Activated naive CD8-positive, alpha-beta T cell treated with anti-CD3 and anti-CD28 coated beads for 36 hours (primary cell): Measurements from ENCODE around the gene SLC39A10. TPM values are rescaled to one million over a fixed set of nuclear protein-coding genes. Genes with fewer than 3 reads are reported as not detected.
A peak's percentile ranks its signal among the peaks of the same experiment; 100 is the strongest.
"Not testable (repeated sequence)": the region's sequence is repeated elsewhere in the genome, so short reads cannot be mapped to it uniquely, and the experiment has no call there.

Experiments
- DNase-seq: peaks from one replicate; pipeline ENCODE4 v3.0.0; 2021
- H3K27ac Mint-ChIP-seq: one replicate; pipeline ENCODE4 v1.8.0; 2022; ENCODE audit warnings: mild to moderate bottlenecking, moderate library complexity, mixed read lengths
- H3K27me3 Mint-ChIP-seq: one replicate; pipeline ENCODE4 v1.8.0; 2022; ENCODE audit warnings: mild to moderate bottlenecking, mixed read lengths
- H3K36me3 Mint-ChIP-seq: one replicate; pipeline ENCODE4 v1.8.0; 2021; ENCODE audit warnings: mild to moderate bottlenecking, mixed read lengths
- H3K4me1 Mint-ChIP-seq: one replicate; pipeline ENCODE4 v1.8.0; 2021; ENCODE audit warnings: mixed read lengths
- H3K4me3 Mint-ChIP-seq: one replicate; pipeline ENCODE4 v1.8.0; 2022; ENCODE audit warnings: mild to moderate bottlenecking, moderate library complexity, mixed read lengths
- H3K9me3 Mint-ChIP-seq: one replicate; pipeline ENCODE4 v1.8.0; 2022; ENCODE audit warnings: mixed read lengths
- total RNA-seq, 2 experiments: library from RNA; stranded (reverse); gene quantifications; one replicate each; pipeline ENCODE4 v1.2.3, GENCODE V29; 2021

The SLC39A10 gene
- total RNA-seq, 2 experiments from 2014 or later: 21.2 to 23.4 TPM

- no peak overlapping the region for H3K4me3 Mint-ChIP-seq
- no peak for DNase-seq
- no peak overlapping the region for H3K27ac Mint-ChIP-seq
- H3K9me3 Mint-ChIP-seq: no peaks in the 10 kb centered on the region
- H3K27me3 Mint-ChIP-seq: no peaks in the 10 kb centered on the region
- H3K36me3 Mint-ChIP-seq: no peaks in the 10 kb centered on the region
- H3K4me1 Mint-ChIP-seq: peaks cover 5% of the 10 kb centered on the region
These were observed 20.1 kb upstream of the SLC39A10 start for GRCh38 chr2:195636890-195637289.

- DNase-seq: no peak
- H3K9me3 Mint-ChIP-seq: no peaks in the 10 kb centered on the region
- H3K27me3 Mint-ChIP-seq: no peaks in the 10 kb centered on the region
- no peak overlapping the region for H3K4me3 Mint-ChIP-seq
- no peak overlapping the region for H3K27ac Mint-ChIP-seq
- H3K36me3 Mint-ChIP-seq: no peaks in the 10 kb centered on the region
- H3K4me1 Mint-ChIP-seq: peaks cover 2% of the 10 kb centered on the region
These were observed 18.3 kb upstream of the SLC39A10 start for GRCh38 chr2:195638750-195639149.

DNA sequence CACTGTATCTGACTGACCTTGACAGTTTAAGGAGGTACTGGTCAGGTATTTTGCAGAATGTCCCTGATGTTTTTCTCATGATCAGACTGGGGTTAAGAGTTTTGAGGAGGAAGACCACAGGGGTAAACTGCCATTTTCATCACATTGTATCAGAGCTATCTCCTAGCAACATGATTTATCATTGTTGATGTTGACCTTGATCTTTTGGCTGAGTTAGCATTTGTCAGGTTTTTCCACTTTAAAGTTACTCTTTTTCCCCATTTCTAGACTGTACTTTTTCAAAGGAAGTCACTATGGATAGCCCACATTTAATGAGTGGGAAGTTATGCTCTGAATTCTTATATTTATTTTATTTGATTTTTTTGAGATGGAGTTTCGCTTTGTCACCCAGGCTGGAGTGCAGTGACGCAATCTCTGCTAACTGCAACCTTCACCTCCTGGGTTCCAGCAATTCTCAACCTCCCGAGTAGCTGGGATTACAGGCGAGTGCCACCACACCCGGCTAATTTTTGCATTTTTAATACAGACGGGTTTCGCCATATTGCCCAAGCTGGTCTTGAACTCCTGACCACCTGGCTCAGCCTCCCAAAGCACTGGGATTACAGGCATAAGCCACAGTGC is 17.7 kb upstream of the SLC39A10 start:
- H3K4me3 Mint-ChIP-seq: no peak overlapping the region
- no peaks in the 10 kb centered on the region for H3K27me3 Mint-ChIP-seq
- DNase-seq: no peak
- no peaks in the 10 kb centered on the region for H3K9me3 Mint-ChIP-seq
- no peak overlapping the region for H3K27ac Mint-ChIP-seq
- H3K36me3 Mint-ChIP-seq: no peaks in the 10 kb centered on the region
- H3K4me1 Mint-ChIP-seq: peaks cover 2% of the 10 kb centered on the region

DNA sequence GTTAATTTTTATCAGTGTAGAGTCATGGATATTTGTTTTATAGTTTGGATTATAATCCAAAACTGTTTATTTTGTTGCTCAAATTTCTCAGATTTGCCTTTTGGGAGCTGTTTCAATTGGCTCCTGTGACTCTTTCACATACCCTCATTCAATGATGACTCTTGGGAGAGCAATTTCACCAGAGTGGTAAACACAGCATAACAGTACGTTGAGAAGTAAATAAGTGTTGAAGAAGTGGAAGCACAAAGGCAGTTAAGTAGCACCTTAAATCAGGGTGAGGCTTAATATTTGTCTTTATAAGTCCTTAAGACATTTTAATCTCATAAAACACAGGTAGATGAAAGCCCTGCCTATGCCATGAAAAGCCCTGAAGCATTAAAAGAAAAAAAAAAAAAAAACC is 17.1 kb upstream of the SLC39A10 start:
- no peaks in the 10 kb centered on the region for H3K27me3 Mint-ChIP-seq
- no peak overlapping the region for H3K4me3 Mint-ChIP-seq
- H3K4me1 Mint-ChIP-seq: peaks cover 2% of the 10 kb centered on the region
- DNase-seq: no peak
- no peaks in the 10 kb centered on the region for H3K9me3 Mint-ChIP-seq
- H3K27ac Mint-ChIP-seq: no peak overlapping the region
- H3K36me3 Mint-ChIP-seq: no peaks in the 10 kb centered on the region

GRCh38 chr2:195642027-195642678 is 14.9 kb upstream of the SLC39A10 start:
- no peak overlapping the region for H3K27ac Mint-ChIP-seq
- no peak overlapping the region for H3K4me3 Mint-ChIP-seq
- no peaks in the 10 kb centered on the region for H3K27me3 Mint-ChIP-seq
- no peaks in the 10 kb centered on the region for H3K36me3 Mint-ChIP-seq
- DNase-seq: no peak
- H3K9me3 Mint-ChIP-seq: no peaks in the 10 kb centered on the region
- peaks cover 5% of the 10 kb centered on the region for H3K4me1 Mint-ChIP-seq

DNA sequence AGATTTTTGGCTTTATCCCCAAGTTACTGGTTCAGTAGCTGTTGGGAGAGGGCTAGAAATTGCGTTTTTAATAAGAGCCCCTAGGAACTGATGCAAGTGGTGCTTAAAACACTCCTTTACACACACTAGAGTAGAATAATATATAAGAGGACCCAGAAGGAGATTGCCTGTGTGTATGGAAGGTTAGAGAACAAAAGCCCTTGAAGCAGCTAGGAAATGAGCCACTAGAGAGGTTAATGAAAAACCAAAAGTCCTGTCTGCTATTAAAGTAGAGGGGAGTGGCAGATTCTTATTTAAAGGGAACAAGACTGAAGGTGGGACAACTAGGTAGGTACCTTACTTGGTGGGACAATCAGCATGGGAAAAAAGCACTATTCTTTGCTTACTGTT is 14.4 kb upstream of the SLC39A10 start:
- Mint-ChIP-seq H3K36me3 (no peaks in the 10 kb centered on the region), H3K4me1 (peaks cover 5% of the 10 kb centered on the region), H3K4me3 (no peak overlapping the region), H3K27me3 (no peaks in the 10 kb centered on the region), H3K9me3 (no peaks in the 10 kb centered on the region), H3K27ac (no peak overlapping the region)
- DNase-seq: no peak

GRCh38 chr2:195644708-195645107 is 12.3 kb upstream of the SLC39A10 start:
- H3K27me3 Mint-ChIP-seq, H3K27ac Mint-ChIP-seq, H3K9me3 Mint-ChIP-seq, DNase-seq, H3K36me3 Mint-ChIP-seq, H3K4me3 Mint-ChIP-seq: not testable (repeated sequence)
- peaks cover 13% of the 10 kb centered on the region for H3K4me1 Mint-ChIP-seq

DNA sequence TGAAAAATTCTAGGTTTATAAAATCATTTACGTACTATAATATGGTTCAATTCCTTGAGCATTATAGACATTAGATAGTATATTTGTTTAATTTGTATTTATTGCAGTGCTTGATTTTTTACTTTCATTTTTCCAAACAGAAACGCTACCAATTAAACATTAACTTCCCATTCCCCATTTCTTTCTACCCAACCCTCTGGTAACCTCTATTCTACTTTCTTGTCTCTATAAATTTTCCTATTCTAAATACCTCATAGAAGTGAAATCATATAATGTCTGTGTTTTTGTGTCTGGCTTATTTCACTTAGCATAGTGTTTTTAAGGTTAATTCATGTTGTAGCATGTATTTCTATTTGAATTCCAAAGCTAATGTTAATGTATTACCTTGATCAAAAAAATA is 11.6 kb upstream of the SLC39A10 start:
- peaks cover 3% of the 10 kb centered on the region for H3K36me3 Mint-ChIP-seq
- no peaks in the 10 kb centered on the region for H3K27me3 Mint-ChIP-seq
- peaks cover 17% of the 10 kb centered on the region for H3K4me1 Mint-ChIP-seq
- no peak overlapping the region for H3K4me3 Mint-ChIP-seq
- peak overlapping the region; percentile 61 for H3K27ac Mint-ChIP-seq
- no peak for DNase-seq
- peaks cover 3% of the 10 kb centered on the region for H3K9me3 Mint-ChIP-seq

DNA sequence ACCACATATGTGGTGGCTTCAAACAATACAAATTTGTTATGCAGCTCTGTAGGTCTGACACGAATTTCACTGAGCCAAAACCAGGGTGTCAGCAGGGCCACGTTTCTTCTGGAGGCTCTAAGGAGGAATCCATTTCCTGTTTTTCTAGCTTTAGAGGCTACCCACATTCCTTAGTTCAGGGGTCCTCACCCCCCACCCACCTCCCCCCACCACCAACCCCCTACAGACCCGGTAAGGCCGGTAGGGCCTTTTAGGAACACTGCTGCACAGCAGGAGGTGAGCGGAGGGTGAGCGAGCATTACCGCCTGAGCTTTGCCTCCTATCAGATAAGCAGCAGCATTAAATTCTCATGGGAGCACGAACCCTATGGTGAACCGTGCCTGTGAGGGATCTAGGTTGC is 10.6 kb upstream of the SLC39A10 start:
- peaks cover 3% of the 10 kb centered on the region for H3K9me3 Mint-ChIP-seq
- H3K4me1 Mint-ChIP-seq: peaks cover 17% of the 10 kb centered on the region
- no peak overlapping the region for H3K27ac Mint-ChIP-seq
- H3K36me3 Mint-ChIP-seq: peaks cover 3% of the 10 kb centered on the region
- DNase-seq: no peak
- no peaks in the 10 kb centered on the region for H3K27me3 Mint-ChIP-seq
- no peak overlapping the region for H3K4me3 Mint-ChIP-seq

GRCh38 chr2:195647302-195647701 is 9.7 kb upstream of the SLC39A10 start:
- no peak overlapping the region for H3K4me3 Mint-ChIP-seq
- peaks cover 3% of the 10 kb centered on the region for H3K9me3 Mint-ChIP-seq
- H3K27me3 Mint-ChIP-seq: no peaks in the 10 kb centered on the region
- no peak for DNase-seq
- H3K27ac Mint-ChIP-seq: no peak overlapping the region
- peaks cover 3% of the 10 kb centered on the region for H3K36me3 Mint-ChIP-seq
- peaks cover 17% of the 10 kb centered on the region for H3K4me1 Mint-ChIP-seq

- H3K27me3 Mint-ChIP-seq, H3K9me3 Mint-ChIP-seq, H3K27ac Mint-ChIP-seq: not testable (repeated sequence)
These were observed 8.7 kb upstream of the SLC39A10 start for GRCh38 chr2:195648370-195648769.

DNA sequence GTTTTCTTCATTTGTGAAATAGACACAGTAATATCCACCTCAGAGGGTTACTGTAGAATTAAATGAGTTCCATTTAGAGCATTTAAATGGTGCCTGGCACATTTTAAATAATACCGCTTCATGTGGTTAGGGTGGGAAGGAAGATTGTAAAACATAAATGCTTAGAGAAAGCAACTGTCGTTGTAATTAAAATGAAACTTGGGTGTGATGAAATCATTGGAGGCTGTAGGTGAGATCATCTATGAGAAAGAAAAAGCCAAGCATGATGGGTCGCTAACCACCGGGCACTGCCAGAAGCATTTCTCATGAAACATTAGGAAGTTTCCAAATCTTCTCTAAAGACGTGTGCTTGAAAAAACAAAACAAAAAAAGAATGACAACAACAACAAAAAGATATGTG is 8.2 kb upstream of the SLC39A10 start:
- peak overlapping the region; percentile 65 for H3K27ac Mint-ChIP-seq

More at GRCh38 chr2:195648370-195648769, 8.7 kb upstream of the SLC39A10 start:
- DNase-seq, H3K36me3 Mint-ChIP-seq: not testable (repeated sequence)
- Mint-ChIP-seq H3K4me1 (peaks cover 15% of the 10 kb centered on the region), H3K4me3 (peak overlapping the region; percentile 63)

GRCh38 chr2:195649629-195650190 is 7.3 kb upstream of the SLC39A10 start:
- Mint-ChIP-seq H3K9me3 (peaks cover 3% of the 10 kb centered on the region), H3K4me3 (no peak overlapping the region), H3K27me3 (no peaks in the 10 kb centered on the region), H3K36me3 (peaks cover 3% of the 10 kb centered on the region), H3K27ac (peak overlapping the region; percentile 25), H3K4me1 (peaks cover 15% of the 10 kb centered on the region)
- no peak for DNase-seq

More for the DNA sequence above, 8.2 kb upstream of the SLC39A10 start:
- Mint-ChIP-seq H3K27me3 (no peaks in the 10 kb centered on the region), H3K9me3 (peaks cover 3% of the 10 kb centered on the region), H3K36me3 (peaks cover 3% of the 10 kb centered on the region), H3K4me3 (peak overlapping the region; percentile 63), H3K4me1 (peaks cover 15% of the 10 kb centered on the region)
- DNase-seq: peak; percentile 13

GRCh38 chr2:195651046-195651445 is 6.0 kb upstream of the SLC39A10 start:
- Mint-ChIP-seq H3K27me3 (no peaks in the 10 kb centered on the region), H3K4me1 (peaks cover 14% of the 10 kb centered on the region), H3K27ac (no peak overlapping the region), H3K9me3 (peaks cover 3% of the 10 kb centered on the region), H3K36me3 (peaks cover 3% of the 10 kb centered on the region), H3K4me3 (no peak overlapping the region)
- no peak for DNase-seq

- Mint-ChIP-seq H3K27ac (no peak overlapping the region), H3K4me3 (no peak overlapping the region), H3K4me1 (peaks cover 22% of the 10 kb centered on the region), H3K9me3 (peaks cover 3% of the 10 kb centered on the region), H3K36me3 (peaks cover 9% of the 10 kb centered on the region), H3K27me3 (peaks cover 6% of the 10 kb centered on the region)
- DNase-seq: no peak
These were observed 4.1 kb upstream of the SLC39A10 start for GRCh38 chr2:195652911-195653310.
